DOHH2 (cell line): ENCODE results near the gene ADGRL3.

Experiments used
- CTCF ChIP-seq: fragments of 200-600 bp; sonication (generic); IDR thresholded peaks from one replicate; pipeline ENCODE4 v1.5.1; 2014; ENCODE audit warnings: antibody characterized with exemption, mild to moderate bottlenecking, low read depth, low read length; ENCODE audit not compliant: poor library complexity, severe bottlenecking
- EZH2phosphoT487 ChIP-seq: fragments of 200-600 bp; sonication (generic); IDR thresholded peaks from 2 replicates; pipeline ENCODE4 v1.6.1; 2017; ENCODE audit warnings: borderline replicate concordance, mild to moderate bottlenecking, antibody characterized with exemption, low read length, moderate library complexity, mixed read lengths

GRCh38 chr4:61445374-61446063, 245.4 kb downstream of the ADGRL3 start:
- TF ChIP-seq CTCF (no peak), EZH2phosphoT487 (no peak)
